GM19455 (cell line): ENCODE measurements around the gene CLIP4.

Source experiments
- ATAC-seq: cut with Tn5 transposase; IDR thresholded peaks from one replicate; pipeline ENCODE4 v1.9.1; 2021; ENCODE audit not compliant: unreplicated experiment

CLIP4 gene

GRCh38 chr2:29186817-29187216, 71.6 kb downstream of the CLIP4 start:
- no peak for ATAC-seq

- ATAC-seq: no peak
These were observed 72.7 kb downstream of the CLIP4 start for GRCh38 chr2:29187926-29188325.

GRCh38 chr2:29189052-29189451, 73.8 kb downstream of the CLIP4 start:
- ATAC-seq: no peak

- ATAC-seq: no peak
These were observed 76.6 kb downstream of the CLIP4 start for GRCh38 chr2:29191817-29192216.

GRCh38 chr2:29192526-29192925, 77.3 kb downstream of the CLIP4 start:
- no peak for ATAC-seq

GRCh38 chr2:29193111-29193510, 77.9 kb downstream of the CLIP4 start:
- ATAC-seq: no peak

GRCh38 chr2:29193681-29194080, 78.5 kb downstream of the CLIP4 start:
- no peak for ATAC-seq

GRCh38 chr2:29195796-29196195, 80.6 kb downstream of the CLIP4 start:
- ATAC-seq: no peak

- ATAC-seq: no peak
These were observed 81.9 kb downstream of the CLIP4 start for GRCh38 chr2:29196792-29197788.

- no peak for ATAC-seq
These were observed 86.8 kb downstream of the CLIP4 start for GRCh38 chr2:29201979-29202378.

GRCh38 chr2:29202819-29203495, 87.7 kb downstream of the CLIP4 start:
- ATAC-seq: no peak

GRCh38 chr2:29206941-29207340, 91.7 kb downstream of the CLIP4 start:
- no peak for ATAC-seq

GRCh38 chr2:29207352-29208148, 92.3 kb downstream of the CLIP4 start:
- ATAC-seq: no peak

GRCh38 chr2:29209551-29209950, 94.3 kb downstream of the CLIP4 start:
- ATAC-seq: no peak

- no peak for ATAC-seq
These were observed 96.8 kb downstream of the CLIP4 start for GRCh38 chr2:29212009-29212408.

GRCh38 chr2:29213888-29214291, 98.7 kb downstream of the CLIP4 start:
- ATAC-seq: no peak

- ATAC-seq: no peak
These were observed 99.9 kb downstream of the CLIP4 start for GRCh38 chr2:29215073-29215472.

- no peak for ATAC-seq
These were observed 100.8 kb downstream of the CLIP4 start for GRCh38 chr2:29215739-29216608.

GRCh38 chr2:29216609-29216909, 101.3 kb downstream of the CLIP4 start:
- no peak for ATAC-seq

- no peak for ATAC-seq
These were observed 102.9 kb downstream of the CLIP4 start for GRCh38 chr2:29218071-29218470.
